Heart left ventricle (tissue), 16 donors: ENCODE results near the gene CCSER1. TPM values are rescaled to one million over a fixed set of nuclear protein-coding genes. Genes with fewer than 3 reads are reported as not detected.
"Not testable (repeated sequence)": the region's sequence is repeated elsewhere in the genome, so short reads cannot be mapped to it uniquely, and the experiment has no call there.

Experiments used
- ATAC-seq, 4 donors: fragments of 200-7000 bp; cut with Tn5 transposase; one replicate each; pipeline ENCODE4 v1.9.1; 2020 to 2022; ENCODE audit warnings: moderate library complexity in 4 of 4, mild to moderate bottlenecking in 3 of 4, moderate number of reproducible peaks in 1 of 4
- DNase-seq, 5 donors: peaks; one replicate each; pipeline ENCODE4 v3.0.0-alpha.2; 2020
- H3K27ac ChIP-seq, 12 donors: fragments of 200-600 bp; sonication (generic) in 4 of 12; one replicate each; pipeline versions ENCODE4 v1.5.0 to v1.8.0; 2016 to 2022; ENCODE audit warnings: mild to moderate bottlenecking in 2 of 12
- H3K27me3 ChIP-seq, 9 donors: fragments of 200-600 bp; sonication (generic) in 2 of 9; one replicate each; pipeline versions ENCODE4 v1.5.1 to v1.8.0; 2016 to 2022; ENCODE audit warnings: mild to moderate bottlenecking in 3 of 9
- H3K36me3 ChIP-seq, 9 donors: fragments of 200-600 bp; sonication (generic) in 2 of 9; one replicate each; pipeline versions ENCODE4 v1.5.0 to v1.8.0; 2018 to 2022; ENCODE audit warnings: mild to moderate bottlenecking in 2 of 9
- H3K4me1 ChIP-seq, 12 donors: fragments of 200-600 bp; sonication (generic) in 4 of 12; one replicate each; pipeline versions ENCODE4 v1.5.0 to v1.8.0; 2016 to 2022; ENCODE audit warnings: mild to moderate bottlenecking in 3 of 12
- H3K4me3 ChIP-seq, 12 donors: fragments of 200-600 bp; sonication (generic) in 4 of 12; one replicate each; pipeline versions ENCODE4 v1.5.0 to v1.8.0; 2017 to 2022; ENCODE audit warnings: mild to moderate bottlenecking in 9 of 12, moderate library complexity in 4 of 12
- H3K9me3 ChIP-seq, 12 donors: fragments of 200-600 bp; sonication (generic) in 4 of 12; one replicate each; pipeline versions ENCODE4 v1.5.0 to v1.8.0; 2016 to 2022; ENCODE audit warnings: mild to moderate bottlenecking in 1 of 12
- CTCF ChIP-seq, 12 donors: fragments of 200-600 bp; sonication (generic) in 4 of 12; IDR thresholded peaks; one replicate each; pipeline versions ENCODE4 v1.5.0 to v1.8.0; 2018 to 2022; ENCODE audit warnings: antibody characterized with exemption in 12 of 12, mild to moderate bottlenecking in 5 of 12
- POLR2A ChIP-seq, 2 donors: fragments of 450-650 bp; IDR thresholded peaks; one replicate each; pipeline ENCODE4 v1.6.1; 2017; ENCODE audit warnings: antibody characterized with exemption in 2 of 2, mild to moderate bottlenecking in 2 of 2, moderate library complexity in 2 of 2
- WGBS, 4 donors: extraction: QIAGEN DNeasy Blood & Tissue Kit in 2 of 4; methylation state at CpG; one replicate each; pipeline versions ENCODE4 v1.1.5 to v1.1.7; 2013 to 2018; 5-methylcytosine and 5-hydroxymethylcytosine counted together
- intact Hi-C, 10 donors: fragments of 100-400 bp; cut with DNase I; formaldehyde crosslinking; loops; one replicate each; pipeline versions ENCODE4 v1.11.1 to v1.14.2; 2022
- polyA plus RNA-seq, 2 donors: library from polyadenylated mRNA; stranded (reverse); fragments of 200-250 nt; gene quantifications; one replicate each; pipeline ENCODE4 v1.2.3, GENCODE V29; 2013
- total RNA-seq, 9 donors: library from RNA; depleted of rRNA in 2 of 9; stranded (reverse); fragments of >200 nt in 2 of 9; fragmentation: NEBNext Ultra II Directional in 3 of 9; extraction: Animal tissue kit (Norgen Biotek cat#: 25700) in 3 of 9; gene quantifications; one replicate each; pipeline versions ENCODE4 v1.1.0 to v1.2.4, GENCODE V29; 2016 to 2023
- donor health status: ischemic (EF 13 %, LVEDD 7.1; RV severe dilation, severe dysfunction).
- donor health status: healthy with polysubstance abuse.
- donor health status: DM: no; HTN: yes; CAD: no.
- donor health status: DM: no; HTN: no; CAD: no.
- donor health status: ischemic (EF 25% LVEDD 6.9; RV normal size, moderate dysfunction).
- donor health status: ischemic (EF 25% LVEDD 5.7; RV mildly dilated, moderate dysfunction).
- donor health status: healthy.
- donor health status: DM: yes; HTN: yes; CAD: no.
- donor health status: ischemic (EF 35%, LVEDD 5.7; RV mildly dilated, moderate dysfunction).
- donor health status: nonischemic (EF 11% LVEDD 7.7; RV severe dilation, severe dysfunction).
- donor health status: DM: yes; HTN: yes; CAD: no.
- donor health status: PGD.
- donor health status: ischemic (EF 29% LVEDD 5.4; RV normal size, mild dysfunction).
- donor health status: nonischemic (EF 23%, LVEDD 6.1; RV moderate dilation, normal function).

The CCSER1 gene
- total and polyA plus RNA-seq, 11 donors = 2.5 to 15.8 (median 12.2) TPM

GRCh38 chr4:91256751-91257150 lies 1129.6 kb downstream of the CCSER1 start:
- Histone ChIP-seq H3K4me3 (no peak overlapping the region), H3K27me3 (no peaks in the 10 kb centered on the region), H3K36me3 (no peaks in the 10 kb centered on the region), H3K9me3 (peaks cover 0 to 6% (median 0%) of the 10 kb centered on the region in 12 donors), H3K27ac (no peak overlapping the region), H3K4me1 (no peaks in the 10 kb centered on the region)
- no peak for TF ChIP-seq CTCF (IDR thresholded peaks at IDR 0.05)
- no peak for TF ChIP-seq POLR2A (IDR thresholded peaks at IDR 0.05)
- intact Hi-C loops = no loop called here
- 81 to 94% (median 88%) methylated on average over 1 of the region's 1 CpG for WGBS, 4 donors
- DNase-seq = no peak
- ATAC-seq = no peak

- intact Hi-C loops = no loop called here
- no peaks in the 10 kb centered on the region for H3K36me3 ChIP-seq
- ATAC-seq (no peak), DNase-seq (no peak)
- TF ChIP-seq POLR2A (IDR thresholded peaks at IDR 0.05) = no peak
- H3K27ac ChIP-seq = no peak overlapping the region
- peaks cover 0 to 6% (median 0%) of the 10 kb centered on the region in 12 donors for H3K9me3 ChIP-seq
- H3K4me3 ChIP-seq = no peak overlapping the region
- no peaks in the 10 kb centered on the region for H3K27me3 ChIP-seq
- 95 to 96% (median 96%) methylated on average over 2 of the region's 2 CpGs for WGBS, 4 donors
- no peaks in the 10 kb centered on the region for H3K4me1 ChIP-seq
Measured at GRCh38 chr4:91257721-91258120, 1130.5 kb downstream of the CCSER1 start.

DNA sequence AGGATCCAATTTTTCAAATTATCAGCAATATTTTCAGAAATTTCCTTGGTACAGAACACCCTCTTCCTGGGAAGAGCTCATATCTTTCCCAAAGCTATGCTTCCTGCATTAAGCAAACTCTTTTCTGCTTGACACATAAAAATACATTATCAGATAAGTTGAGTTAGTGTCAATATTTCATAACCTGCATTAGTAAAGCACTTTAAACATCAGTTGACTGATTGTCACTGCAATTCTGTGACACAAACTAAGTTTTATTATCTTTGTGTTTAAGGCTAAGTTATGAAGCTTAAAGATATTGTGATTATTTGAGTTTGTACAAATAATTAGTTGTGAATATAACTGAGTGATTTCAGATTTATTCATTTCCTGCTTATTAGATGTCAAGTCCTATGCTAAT lies 1131.1 kb downstream of the CCSER1 start:
- TF ChIP-seq CTCF (IDR thresholded peaks at IDR 0.05) = no peak
- no peak for TF ChIP-seq POLR2A (IDR thresholded peaks at IDR 0.05)
- Histone ChIP-seq H3K27me3 (no peaks in the 10 kb centered on the region), H3K27ac (no peak overlapping the region), H3K36me3 (no peaks in the 10 kb centered on the region), H3K9me3 (peaks cover 0 to 6% (median 0%) of the 10 kb centered on the region in 12 donors), H3K4me1 (no peaks in the 10 kb centered on the region), H3K4me3 (no peak overlapping the region)
- no peak for DNase-seq
- ATAC-seq = no peak
- intact Hi-C loops = no loop called here

DNA sequence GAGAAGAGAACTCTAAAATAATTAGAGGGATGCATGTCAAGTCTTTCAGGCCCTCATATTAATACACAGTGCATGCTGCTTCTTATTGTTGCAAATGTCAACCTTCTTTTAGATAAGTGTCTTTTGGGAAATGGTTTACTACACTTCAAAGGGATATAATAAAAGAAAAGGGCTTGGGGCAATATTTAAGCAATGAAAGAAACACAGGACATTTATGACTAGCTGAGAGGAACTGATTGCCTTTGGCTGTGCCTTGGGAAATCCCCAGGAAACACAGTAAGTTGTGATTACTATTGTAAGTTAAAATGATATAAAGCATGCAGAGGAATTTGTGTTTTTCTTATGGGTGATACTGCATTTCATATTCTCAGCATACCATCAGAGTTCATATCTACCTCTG lies 1140.3 kb downstream of the CCSER1 start:
- H3K36me3 ChIP-seq = no peaks in the 10 kb centered on the region
- no peaks in the 10 kb centered on the region for H3K27me3 ChIP-seq
- H3K27ac ChIP-seq = no peak overlapping the region
- TF ChIP-seq CTCF (IDR thresholded peaks at IDR 0.05) = no peak
- TF ChIP-seq POLR2A (IDR thresholded peaks at IDR 0.05) = no peak
- DNase-seq = no peak
- peaks cover 0 to 1% (median 0%) of the 10 kb centered on the region in 12 donors for H3K9me3 ChIP-seq
- H3K4me1 ChIP-seq = no peaks in the 10 kb centered on the region
- ATAC-seq = no peak
- intact Hi-C loops = no loop called here
- no peak overlapping the region for H3K4me3 ChIP-seq

DNA sequence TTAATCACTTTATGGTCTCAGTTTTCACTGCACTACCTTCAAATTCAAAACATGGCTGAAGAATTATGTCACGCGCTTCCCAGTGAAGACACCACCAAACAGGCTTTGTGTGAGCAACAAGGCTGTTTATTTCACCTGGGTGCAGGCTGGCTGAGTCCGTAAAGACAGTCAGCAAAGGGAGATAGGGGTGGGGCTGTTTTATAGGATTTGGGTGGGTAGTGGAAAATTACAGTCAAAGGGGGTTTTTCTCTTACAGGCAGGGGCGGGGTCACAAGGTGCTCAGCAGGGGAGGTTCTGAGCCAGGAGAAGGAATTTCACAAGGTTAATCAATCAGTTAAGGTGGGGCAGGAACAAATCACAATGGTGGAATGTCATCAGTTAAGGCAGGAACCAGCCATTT lies 1141.3 kb downstream of the CCSER1 start:
- H3K4me1 ChIP-seq, H3K4me3 ChIP-seq, H3K36me3 ChIP-seq, intact Hi-C loops, DNase-seq, H3K27ac ChIP-seq, ATAC-seq, H3K27me3 ChIP-seq: not testable (repeated sequence)
- peaks cover 0 to 11% (median under 1%) of the 10 kb centered on the region in 12 donors for H3K9me3 ChIP-seq
- 87 to 89% (median 88%) methylated on average over 4 of the region's 4 CpGs for WGBS, 4 donors
